Liver (tissue), 9 donors: ENCODE results near the gene ARHGEF28. TPM values are rescaled to one million over a fixed set of nuclear protein-coding genes. Genes with fewer than 3 reads are reported as not detected.
A peak's percentile ranks its signal among the peaks of the same experiment; 100 is the strongest.

ENCODE experiments used
- DNase-seq: peaks from one replicate; pipeline ENCODE4 v3.0.0-alpha.2; 2017; ENCODE audit warnings: low spot score
- H3K27ac ChIP-seq, 2 donors: one replicate each; pipeline ENCODE4 v1.7.0; 2013; ENCODE audit warnings: inconsistent platforms in 2 of 2, low read length in 2 of 2, control low read depth in 1 of 2, low read depth in 1 of 2, mild to moderate bottlenecking in 1 of 2
- H3K27me3 ChIP-seq, 4 donors: one replicate each; pipeline versions ENCODE4 v1.6.1 to v1.7.0; 2013; ENCODE audit warnings: low read length in 3 of 4, inconsistent platforms in 1 of 4, mild to moderate bottlenecking in 1 of 4, moderate library complexity in 1 of 4; ENCODE audit not compliant: control insufficient read depth in 4 of 4, insufficient read depth in 4 of 4
- H3K36me3 ChIP-seq, 4 donors: one replicate each; pipeline versions ENCODE4 v1.6.1 to v1.7.0; 2013; ENCODE audit warnings: low read length in 3 of 4, mild to moderate bottlenecking in 3 of 4, low read depth in 1 of 4, moderate library complexity in 1 of 4; ENCODE audit not compliant: control insufficient read depth in 4 of 4, insufficient read depth in 3 of 4
- H3K4me1 ChIP-seq, 4 donors: one replicate each; pipeline versions ENCODE4 v1.6.1 to v1.7.0; 2013; ENCODE audit warnings: low read length in 3 of 4, mild to moderate bottlenecking in 3 of 4, moderate library complexity in 1 of 4; ENCODE audit not compliant: control insufficient read depth in 4 of 4, insufficient read depth in 4 of 4
- H3K4me3 ChIP-seq, 3 donors: one replicate each; pipeline versions ENCODE4 v1.6.1 to v1.7.0; 2013; ENCODE audit warnings: low read length in 3 of 3, control low read depth in 1 of 3, low read depth in 1 of 3, mild to moderate bottlenecking in 1 of 3
- H3K9ac ChIP-seq, 2 donors: one replicate each; pipeline ENCODE4 v1.7.0; 2013; ENCODE audit warnings: low read length in 2 of 2, mild to moderate bottlenecking in 2 of 2, moderate library complexity in 2 of 2, control low read depth in 1 of 2, low read depth in 1 of 2
- H3K9me3 ChIP-seq, 4 donors: one replicate each; pipeline versions ENCODE4 v1.6.1 to v1.7.0; 2013; ENCODE audit warnings: low read length in 3 of 4; ENCODE audit not compliant: control insufficient read depth in 4 of 4
- EGR1 ChIP-seq, 2 donors: IDR thresholded peaks; 2 replicates each; pipeline ENCODE4 v1.6.1; 2016 to 2018; ENCODE audit warnings: antibody characterized with exemption in 2 of 2, low read depth in 2 of 2
- FOXA1 ChIP-seq: IDR thresholded peaks from 2 replicates; pipeline ENCODE4 v1.6.1; 2016; ENCODE audit warnings: antibody characterized with exemption
- FOXA2 ChIP-seq: IDR thresholded peaks from 2 replicates; pipeline ENCODE4 v1.6.1; 2016; ENCODE audit warnings: antibody characterized with exemption
- GABPA ChIP-seq, 2 donors: IDR thresholded peaks in 1 of 2; conservative IDR thresholded peaks in 1 of 2; 2 replicates each; pipeline ENCODE4 v1.6.1; 2016; ENCODE audit warnings: antibody characterized with exemption in 2 of 2, mild to moderate bottlenecking in 1 of 2, moderate library complexity in 1 of 2
- HNF4A ChIP-seq, 2 donors: conservative IDR thresholded peaks; 2 replicates each; pipeline ENCODE4 v1.6.1; 2016; ENCODE audit warnings: antibody characterized with exemption in 2 of 2, mild to moderate bottlenecking in 2 of 2
- HNF4G ChIP-seq: IDR thresholded peaks from 2 replicates; pipeline ENCODE4 v1.6.1; 2016; ENCODE audit warnings: antibody characterized with exemption
- JUND ChIP-seq, 2 donors: IDR thresholded peaks; 2 replicates each; pipeline ENCODE4 v1.6.1; 2016; ENCODE audit warnings: antibody characterized with exemption in 2 of 2
- NR2F2 ChIP-seq: IDR thresholded peaks from 2 replicates; pipeline ENCODE4 v1.6.1; 2016; ENCODE audit warnings: antibody characterized with exemption
- RAD21 ChIP-seq, 2 donors: IDR thresholded peaks; 2 replicates each; pipeline ENCODE4 v1.6.1; 2016; ENCODE audit warnings: antibody characterized with exemption in 2 of 2, mild to moderate bottlenecking in 2 of 2
- RXRA ChIP-seq, 2 donors: IDR thresholded peaks; 2 replicates each; pipeline ENCODE4 v1.6.1; 2017 to 2018; ENCODE audit warnings: antibody characterized with exemption in 2 of 2, mild to moderate bottlenecking in 1 of 2
- SP1 ChIP-seq: IDR thresholded peaks from 2 replicates; pipeline ENCODE4 v1.6.1; 2018; ENCODE audit warnings: antibody characterized with exemption, mild to moderate bottlenecking
- TAF1 ChIP-seq: conservative IDR thresholded peaks from 2 replicates; pipeline ENCODE4 v1.6.1; 2016; ENCODE audit warnings: antibody characterized with exemption, mild to moderate bottlenecking
- YY1 ChIP-seq: IDR thresholded peaks from 2 replicates; pipeline ENCODE4 v1.6.1; 2016; ENCODE audit warnings: antibody characterized with exemption, mild to moderate bottlenecking
- WGBS: extraction: QIAGEN DNeasy Blood & Tissue Kit; methylation state at CpG from one replicate; pipeline ENCODE4 v1.1.7; 2013; 5-methylcytosine and 5-hydroxymethylcytosine counted together
- polyA plus RNA-seq, 2 donors: library from polyadenylated mRNA; stranded (reverse) in 1 of 2; unstranded in 1 of 2; fragments of 200-250 nt in 1 of 2; fragments of >200 nt in 1 of 2; fragmentation: Nextera tagmentation in 1 of 2; extraction: Ambion mirVana in 1 of 2; gene quantifications; one replicate each; pipeline versions ENCODE4 v1.2.1 to v1.2.3, GENCODE V29; 2013 to 2015
- total RNA-seq, 2 donors: library from RNA; depleted of rRNA; stranded (reverse); fragments of >200 nt; gene quantifications; one replicate each; pipeline ENCODE4 v1.2.3, GENCODE V29; 2014
- TF ChIP-seq, protein P1 (sequence below): IDR thresholded peaks from 2 replicates; pipeline ENCODE4 v1.6.1; 2016; ENCODE audit warnings: antibody characterized with exemption, mild to moderate bottlenecking
- TF ChIP-seq, protein P2 (sequence below): IDR thresholded peaks from 2 replicates; pipeline ENCODE4 v1.6.1; 2016; ENCODE audit warnings: antibody characterized with exemption
- TF ChIP-seq, protein P3 (sequence below): fragments of 150-350 bp; IDR thresholded peaks from 2 replicates; pipeline ENCODE4 v1.5.1; 2017; ENCODE audit warnings: improper control_type of control experiment, low read depth, low read length; ENCODE audit not compliant: missing input control
- TF ChIP-seq, protein P4 (sequence below): IDR thresholded peaks from 2 replicates; pipeline ENCODE4 v1.6.1; 2016; ENCODE audit warnings: antibody characterized with exemption
- TF ChIP-seq, protein P5 (sequence below): IDR thresholded peaks from 2 replicates; pipeline ENCODE4 v1.6.1; 2016; ENCODE audit warnings: antibody characterized with exemption
- donor health status: healthy.
- donor health status: healthy.
- donor health status: healthy.
- donor health status: healthy.
- donor health status: healthy.

The ARHGEF28 gene
- total and polyA plus RNA-seq, 4 donors, result 1.6 to 13.9 (median 3.6) TPM

DNA sequence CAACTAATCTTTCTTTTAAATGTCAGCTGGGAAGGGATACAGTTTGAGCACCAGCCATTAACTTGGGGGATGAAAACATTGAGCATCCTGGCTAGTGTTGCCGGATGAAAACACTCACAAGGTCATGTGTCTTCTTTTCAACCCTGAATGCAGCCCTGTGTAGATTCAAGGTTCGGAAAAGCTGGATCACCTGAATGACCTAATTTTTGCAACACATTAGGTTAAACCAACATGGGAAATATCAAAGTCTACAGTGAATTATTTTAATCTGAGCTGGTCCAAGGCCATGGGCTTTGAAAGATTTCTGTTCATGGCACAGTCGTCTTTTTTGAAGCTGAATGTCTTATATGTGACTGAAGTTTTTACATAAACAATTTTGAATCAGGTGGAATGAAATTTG, 281.2 kb downstream of the ARHGEF28 start:
- Histone ChIP-seq H3K9me3 (no peaks in the 10 kb centered on the region), H3K36me3 (peaks cover 0 to 7% (median 0%) of the 10 kb centered on the region in 4 donors), H3K27ac (peak overlapping the region in 1 of 2 donors; percentile 22), H3K27me3 (no peaks in the 10 kb centered on the region), H3K4me1 (peaks cover 0 to 17% (median 14%) of the 10 kb centered on the region in 4 donors), H3K4me3 (no peak overlapping the region), H3K9ac (no peak overlapping the region)
- peak; percentile 56 to 72 for TF ChIP-seq RXRA (IDR thresholded peaks at IDR 0.05)
- peak in 1 of 2 donors; percentile 58 for TF ChIP-seq EGR1 (IDR thresholded peaks at IDR 0.05; ENCODE audit: low read depth in 2 of 2)
- peak; percentile 81 to 82 for TF ChIP-seq HNF4A (conservative IDR thresholded peaks at IDR 0.05)
- TF ChIP-seq, protein P1, sequence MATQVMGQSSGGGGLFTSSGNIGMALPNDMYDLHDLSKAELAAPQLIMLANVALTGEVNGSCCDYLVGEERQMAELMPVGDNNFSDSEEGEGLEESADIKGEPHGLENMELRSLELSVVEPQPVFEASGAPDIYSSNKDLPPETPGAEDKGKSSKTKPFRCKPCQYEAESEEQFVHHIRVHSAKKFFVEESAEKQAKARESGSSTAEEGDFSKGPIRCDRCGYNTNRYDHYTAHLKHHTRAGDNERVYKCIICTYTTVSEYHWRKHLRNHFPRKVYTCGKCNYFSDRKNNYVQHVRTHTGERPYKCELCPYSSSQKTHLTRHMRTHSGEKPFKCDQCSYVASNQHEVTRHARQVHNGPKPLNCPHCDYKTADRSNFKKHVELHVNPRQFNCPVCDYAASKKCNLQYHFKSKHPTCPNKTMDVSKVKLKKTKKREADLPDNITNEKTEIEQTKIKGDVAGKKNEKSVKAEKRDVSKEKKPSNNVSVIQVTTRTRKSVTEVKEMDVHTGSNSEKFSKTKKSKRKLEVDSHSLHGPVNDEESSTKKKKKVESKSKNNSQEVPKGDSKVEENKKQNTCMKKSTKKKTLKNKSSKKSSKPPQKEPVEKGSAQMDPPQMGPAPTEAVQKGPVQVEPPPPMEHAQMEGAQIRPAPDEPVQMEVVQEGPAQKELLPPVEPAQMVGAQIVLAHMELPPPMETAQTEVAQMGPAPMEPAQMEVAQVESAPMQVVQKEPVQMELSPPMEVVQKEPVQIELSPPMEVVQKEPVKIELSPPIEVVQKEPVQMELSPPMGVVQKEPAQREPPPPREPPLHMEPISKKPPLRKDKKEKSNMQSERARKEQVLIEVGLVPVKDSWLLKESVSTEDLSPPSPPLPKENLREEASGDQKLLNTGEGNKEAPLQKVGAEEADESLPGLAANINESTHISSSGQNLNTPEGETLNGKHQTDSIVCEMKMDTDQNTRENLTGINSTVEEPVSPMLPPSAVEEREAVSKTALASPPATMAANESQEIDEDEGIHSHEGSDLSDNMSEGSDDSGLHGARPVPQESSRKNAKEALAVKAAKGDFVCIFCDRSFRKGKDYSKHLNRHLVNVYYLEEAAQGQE, result no peak
- peak; percentile 40 for TF ChIP-seq HNF4G
- TF ChIP-seq FOXA2, result peak; percentile 44
- peak; percentile 15 for TF ChIP-seq YY1
- peak in 1 of 2 donors; percentile 14 for TF ChIP-seq GABPA (IDR thresholded peaks at IDR 0.05 in 1 of 2, conservative IDR thresholded peaks at IDR 0.05 in 1 of 2)
- TF ChIP-seq TAF1, result no peak
- no peak for TF ChIP-seq NR2F2
- TF ChIP-seq, protein P2, sequence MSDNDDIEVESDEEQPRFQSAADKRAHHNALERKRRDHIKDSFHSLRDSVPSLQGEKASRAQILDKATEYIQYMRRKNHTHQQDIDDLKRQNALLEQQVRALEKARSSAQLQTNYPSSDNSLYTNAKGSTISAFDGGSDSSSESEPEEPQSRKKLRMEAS, result no peak
- peak; percentile 86 to 95 for TF ChIP-seq JUND (IDR thresholded peaks at IDR 0.05)
- peak; percentile 46 for TF ChIP-seq SP1
- peak; percentile 30 for TF ChIP-seq FOXA1
- TF ChIP-seq, protein P3, sequence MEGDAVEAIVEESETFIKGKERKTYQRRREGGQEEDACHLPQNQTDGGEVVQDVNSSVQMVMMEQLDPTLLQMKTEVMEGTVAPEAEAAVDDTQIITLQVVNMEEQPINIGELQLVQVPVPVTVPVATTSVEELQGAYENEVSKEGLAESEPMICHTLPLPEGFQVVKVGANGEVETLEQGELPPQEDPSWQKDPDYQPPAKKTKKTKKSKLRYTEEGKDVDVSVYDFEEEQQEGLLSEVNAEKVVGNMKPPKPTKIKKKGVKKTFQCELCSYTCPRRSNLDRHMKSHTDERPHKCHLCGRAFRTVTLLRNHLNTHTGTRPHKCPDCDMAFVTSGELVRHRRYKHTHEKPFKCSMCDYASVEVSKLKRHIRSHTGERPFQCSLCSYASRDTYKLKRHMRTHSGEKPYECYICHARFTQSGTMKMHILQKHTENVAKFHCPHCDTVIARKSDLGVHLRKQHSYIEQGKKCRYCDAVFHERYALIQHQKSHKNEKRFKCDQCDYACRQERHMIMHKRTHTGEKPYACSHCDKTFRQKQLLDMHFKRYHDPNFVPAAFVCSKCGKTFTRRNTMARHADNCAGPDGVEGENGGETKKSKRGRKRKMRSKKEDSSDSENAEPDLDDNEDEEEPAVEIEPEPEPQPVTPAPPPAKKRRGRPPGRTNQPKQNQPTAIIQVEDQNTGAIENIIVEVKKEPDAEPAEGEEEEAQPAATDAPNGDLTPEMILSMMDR, result no peak
- TF ChIP-seq, protein P4, sequence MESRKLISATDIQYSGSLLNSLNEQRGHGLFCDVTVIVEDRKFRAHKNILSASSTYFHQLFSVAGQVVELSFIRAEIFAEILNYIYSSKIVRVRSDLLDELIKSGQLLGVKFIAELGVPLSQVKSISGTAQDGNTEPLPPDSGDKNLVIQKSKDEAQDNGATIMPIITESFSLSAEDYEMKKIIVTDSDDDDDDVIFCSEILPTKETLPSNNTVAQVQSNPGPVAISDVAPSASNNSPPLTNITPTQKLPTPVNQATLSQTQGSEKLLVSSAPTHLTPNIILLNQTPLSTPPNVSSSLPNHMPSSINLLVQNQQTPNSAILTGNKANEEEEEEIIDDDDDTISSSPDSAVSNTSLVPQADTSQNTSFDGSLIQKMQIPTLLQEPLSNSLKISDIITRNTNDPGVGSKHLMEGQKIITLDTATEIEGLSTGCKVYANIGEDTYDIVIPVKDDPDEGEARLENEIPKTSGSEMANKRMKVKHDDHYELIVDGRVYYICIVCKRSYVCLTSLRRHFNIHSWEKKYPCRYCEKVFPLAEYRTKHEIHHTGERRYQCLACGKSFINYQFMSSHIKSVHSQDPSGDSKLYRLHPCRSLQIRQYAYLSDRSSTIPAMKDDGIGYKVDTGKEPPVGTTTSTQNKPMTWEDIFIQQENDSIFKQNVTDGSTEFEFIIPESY, result no peak
- TF ChIP-seq, protein P5, sequence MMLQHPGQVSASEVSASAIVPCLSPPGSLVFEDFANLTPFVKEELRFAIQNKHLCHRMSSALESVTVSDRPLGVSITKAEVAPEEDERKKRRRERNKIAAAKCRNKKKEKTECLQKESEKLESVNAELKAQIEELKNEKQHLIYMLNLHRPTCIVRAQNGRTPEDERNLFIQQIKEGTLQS, result peak; percentile 64
- peak in 1 of 2 donors; percentile 19 for TF ChIP-seq RAD21 (IDR thresholded peaks at IDR 0.05)
- 41% methylated on average over 3 of the region's 3 CpGs for WGBS
- no peak for DNase-seq
